Mammary epithelial cell (primary cell): ENCODE data around the gene FLRT1.

ENCODE experiments used
- EZH2 ChIP-seq: IDR thresholded peaks from 2 replicates; pipeline ENCODE4 v1.6.1; 2012; ENCODE audit warnings: low read length, inconsistent platforms, borderline replicate concordance
- TF ChIP-seq, protein P1 (sequence below), 2 donors: IDR thresholded peaks in 1 of 2; conservative IDR thresholded peaks in 1 of 2; 2 replicates each; pipeline ENCODE4 v1.5.1; 2011 to 2012; ENCODE audit warnings: inconsistent platforms in 2 of 2, low read length in 2 of 2, mild to moderate bottlenecking in 2 of 2, control low read depth in 1 of 2, low read depth in 1 of 2; ENCODE audit not compliant: insufficient read depth in 1 of 2; ENCODE audit errors: extremely low read depth in 1 of 2

GRCh38 chr11:64048042-64048854, 12.5 kb downstream of the FLRT1 start:
- TF ChIP-seq, protein P1, sequence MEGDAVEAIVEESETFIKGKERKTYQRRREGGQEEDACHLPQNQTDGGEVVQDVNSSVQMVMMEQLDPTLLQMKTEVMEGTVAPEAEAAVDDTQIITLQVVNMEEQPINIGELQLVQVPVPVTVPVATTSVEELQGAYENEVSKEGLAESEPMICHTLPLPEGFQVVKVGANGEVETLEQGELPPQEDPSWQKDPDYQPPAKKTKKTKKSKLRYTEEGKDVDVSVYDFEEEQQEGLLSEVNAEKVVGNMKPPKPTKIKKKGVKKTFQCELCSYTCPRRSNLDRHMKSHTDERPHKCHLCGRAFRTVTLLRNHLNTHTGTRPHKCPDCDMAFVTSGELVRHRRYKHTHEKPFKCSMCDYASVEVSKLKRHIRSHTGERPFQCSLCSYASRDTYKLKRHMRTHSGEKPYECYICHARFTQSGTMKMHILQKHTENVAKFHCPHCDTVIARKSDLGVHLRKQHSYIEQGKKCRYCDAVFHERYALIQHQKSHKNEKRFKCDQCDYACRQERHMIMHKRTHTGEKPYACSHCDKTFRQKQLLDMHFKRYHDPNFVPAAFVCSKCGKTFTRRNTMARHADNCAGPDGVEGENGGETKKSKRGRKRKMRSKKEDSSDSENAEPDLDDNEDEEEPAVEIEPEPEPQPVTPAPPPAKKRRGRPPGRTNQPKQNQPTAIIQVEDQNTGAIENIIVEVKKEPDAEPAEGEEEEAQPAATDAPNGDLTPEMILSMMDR (conservative IDR thresholded peaks at IDR 0.05 in 1 of 2, IDR thresholded peaks at IDR 0.05 in 1 of 2; ENCODE audit: extremely low read depth in 1 of 2, insufficient read depth in 1 of 2, low read depth in 1 of 2, low read length in 2 of 2) = no peak
- TF ChIP-seq EZH2 = no peak
